Activated T-cell treated with anti-CD3 and anti-CD28 coated beads, Interleukin-2, amount 50 U/mL, for 24 hours (primary cell): ENCODE data around the gene TIE1.
A peak's percentile ranks its signal among the peaks of the same experiment; 100 is the strongest.

Experiments
- DNase-seq: peaks from one replicate; pipeline ENCODE4 v3.0.0-alpha.2; 2020
- H3K27ac Mint-ChIP-seq: 2 replicates; pipeline ENCODE4 v1.8.0; 2020; ENCODE audit warnings: mild to moderate bottlenecking, mixed read lengths
- H3K27me3 Mint-ChIP-seq: 2 replicates; pipeline ENCODE4 v1.8.0; 2020; ENCODE audit warnings: mixed read lengths
- H3K36me3 Mint-ChIP-seq: 2 replicates; pipeline ENCODE4 v1.8.0; 2020; ENCODE audit warnings: low read depth, mixed read lengths
- H3K4me1 Mint-ChIP-seq: 2 replicates; pipeline ENCODE4 v1.8.0; 2020; ENCODE audit warnings: low read depth, mixed read lengths
- H3K4me3 Mint-ChIP-seq: 2 replicates; pipeline ENCODE4 v1.8.0; 2020; ENCODE audit warnings: mild to moderate bottlenecking, moderate library complexity, mixed read lengths
- H3K9me3 Mint-ChIP-seq: 2 replicates; pipeline ENCODE4 v1.8.0; 2020; ENCODE audit warnings: mixed read lengths

Gene TIE1

DNA sequence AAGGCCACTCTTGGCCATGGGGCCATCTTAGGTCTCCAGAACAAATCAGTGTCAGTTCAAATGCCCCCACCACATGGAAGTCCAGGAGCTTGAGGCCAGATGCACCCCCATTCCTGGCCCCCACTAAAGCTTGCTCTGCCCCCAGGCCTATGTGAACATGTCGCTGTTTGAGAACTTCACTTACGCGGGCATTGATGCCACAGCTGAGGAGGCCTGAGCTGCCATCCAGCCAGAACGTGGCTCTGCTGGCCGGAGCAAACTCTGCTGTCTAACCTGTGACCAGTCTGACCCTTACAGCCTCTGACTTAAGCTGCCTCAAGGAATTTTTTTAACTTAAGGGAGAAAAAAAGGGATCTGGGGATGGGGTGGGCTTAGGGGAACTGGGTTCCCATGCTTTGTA is 21.7 kb downstream of the TIE1 start:
- H3K36me3 Mint-ChIP-seq, result no peaks in the 10 kb centered on the region
- no peaks in the 10 kb centered on the region for H3K27me3 Mint-ChIP-seq
- peaks cover 7% of the 10 kb centered on the region for H3K4me1 Mint-ChIP-seq
- no peak overlapping the region for H3K4me3 Mint-ChIP-seq
- no peak overlapping the region for H3K27ac Mint-ChIP-seq
- no peak for DNase-seq
- peaks cover 15% of the 10 kb centered on the region for H3K9me3 Mint-ChIP-seq

DNA sequence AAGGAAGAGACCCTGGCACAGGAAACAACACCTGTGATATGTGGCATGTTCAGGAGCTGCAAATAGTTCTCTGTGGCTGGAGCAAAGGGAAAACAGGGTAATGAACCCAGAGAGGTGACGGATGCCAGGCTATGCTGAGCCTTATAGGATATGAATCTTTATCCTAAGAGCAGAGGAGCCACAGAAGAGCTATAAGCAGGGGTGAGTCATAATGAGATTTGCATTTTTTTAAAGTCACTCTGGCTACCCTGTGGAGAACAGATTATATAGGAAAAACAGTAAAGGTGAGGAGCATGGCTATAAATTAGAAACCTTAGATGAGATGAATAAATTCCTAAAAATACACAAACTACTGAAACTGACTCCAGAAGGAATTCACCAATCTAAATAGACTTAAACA is 24.0 kb downstream of the TIE1 start:
- H3K9me3 Mint-ChIP-seq, result peaks cover 20% of the 10 kb centered on the region
- peaks cover 13% of the 10 kb centered on the region for H3K4me1 Mint-ChIP-seq
- no peak overlapping the region for H3K27ac Mint-ChIP-seq
- H3K27me3 Mint-ChIP-seq, result no peaks in the 10 kb centered on the region
- no peak for DNase-seq
- H3K4me3 Mint-ChIP-seq, result no peak overlapping the region
- H3K36me3 Mint-ChIP-seq, result no peaks in the 10 kb centered on the region

DNA sequence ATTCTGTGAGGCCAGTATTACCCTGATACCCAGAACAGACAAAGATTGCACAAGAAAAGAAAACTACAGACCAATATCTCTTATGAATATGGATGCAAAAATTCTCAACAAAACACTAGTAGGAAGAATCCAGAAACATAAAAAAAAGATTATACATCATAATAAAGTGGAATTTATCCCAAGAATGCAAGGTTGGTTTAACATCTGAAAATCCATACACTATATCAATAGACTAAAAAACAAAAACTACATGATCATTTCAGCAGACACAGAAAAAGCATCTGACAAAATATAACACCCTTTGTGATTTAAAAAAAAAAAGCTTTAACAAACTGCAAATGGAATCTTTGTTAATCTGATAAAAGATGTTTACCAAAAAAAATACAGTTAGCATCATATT is 24.6 kb downstream of the TIE1 start:
- peaks cover 20% of the 10 kb centered on the region for H3K9me3 Mint-ChIP-seq
- no peak overlapping the region for H3K4me3 Mint-ChIP-seq
- no peaks in the 10 kb centered on the region for H3K27me3 Mint-ChIP-seq

DNA sequence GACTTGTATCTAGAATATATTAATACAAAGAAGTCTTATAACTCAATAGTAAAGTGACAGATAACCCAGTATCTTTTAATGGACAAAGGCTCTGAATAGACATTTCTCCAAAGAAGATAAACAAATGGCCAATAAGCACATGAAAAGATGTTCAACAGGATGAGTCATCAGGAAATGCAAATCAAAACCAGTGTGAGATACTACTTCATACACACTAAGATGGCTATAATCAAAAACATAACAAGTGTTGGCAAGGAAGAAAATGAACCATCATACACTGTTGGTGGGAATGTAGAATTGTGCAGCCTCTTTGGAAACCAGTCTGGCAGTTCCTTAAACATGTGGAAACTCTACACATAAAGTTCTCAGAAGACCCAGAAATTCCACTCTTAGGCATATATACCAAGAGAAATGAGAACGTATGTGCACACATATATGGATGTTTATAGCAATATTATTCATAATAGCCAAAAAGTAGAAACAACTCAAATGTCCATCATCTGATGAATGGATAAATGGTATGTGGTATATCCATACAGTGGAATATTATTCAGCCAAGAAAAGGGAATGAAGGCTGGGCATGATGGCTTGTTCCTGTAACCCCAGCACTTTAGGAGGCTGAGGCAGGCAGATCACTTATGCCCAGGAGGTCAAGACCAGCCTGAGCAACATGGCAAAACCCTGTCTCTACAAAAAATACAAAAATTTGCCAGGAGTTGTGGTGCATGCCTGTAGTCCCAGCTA is 26.9 kb downstream of the TIE1 start:
- Mint-ChIP-seq H3K4me3 (no peak overlapping the region), H3K27ac (no peak overlapping the region), H3K4me1 (peaks cover 24% of the 10 kb centered on the region), H3K9me3 (peaks cover 20% of the 10 kb centered on the region), H3K36me3 (no peaks in the 10 kb centered on the region), H3K27me3 (no peaks in the 10 kb centered on the region)
- DNase-seq, result no peak

More for the DNA sequence above, 24.6 kb downstream of the TIE1 start:
- peaks cover 19% of the 10 kb centered on the region for H3K4me1 Mint-ChIP-seq
- H3K27ac Mint-ChIP-seq, result no peak overlapping the region
- no peaks in the 10 kb centered on the region for H3K36me3 Mint-ChIP-seq
- DNase-seq, result no peak

DNA sequence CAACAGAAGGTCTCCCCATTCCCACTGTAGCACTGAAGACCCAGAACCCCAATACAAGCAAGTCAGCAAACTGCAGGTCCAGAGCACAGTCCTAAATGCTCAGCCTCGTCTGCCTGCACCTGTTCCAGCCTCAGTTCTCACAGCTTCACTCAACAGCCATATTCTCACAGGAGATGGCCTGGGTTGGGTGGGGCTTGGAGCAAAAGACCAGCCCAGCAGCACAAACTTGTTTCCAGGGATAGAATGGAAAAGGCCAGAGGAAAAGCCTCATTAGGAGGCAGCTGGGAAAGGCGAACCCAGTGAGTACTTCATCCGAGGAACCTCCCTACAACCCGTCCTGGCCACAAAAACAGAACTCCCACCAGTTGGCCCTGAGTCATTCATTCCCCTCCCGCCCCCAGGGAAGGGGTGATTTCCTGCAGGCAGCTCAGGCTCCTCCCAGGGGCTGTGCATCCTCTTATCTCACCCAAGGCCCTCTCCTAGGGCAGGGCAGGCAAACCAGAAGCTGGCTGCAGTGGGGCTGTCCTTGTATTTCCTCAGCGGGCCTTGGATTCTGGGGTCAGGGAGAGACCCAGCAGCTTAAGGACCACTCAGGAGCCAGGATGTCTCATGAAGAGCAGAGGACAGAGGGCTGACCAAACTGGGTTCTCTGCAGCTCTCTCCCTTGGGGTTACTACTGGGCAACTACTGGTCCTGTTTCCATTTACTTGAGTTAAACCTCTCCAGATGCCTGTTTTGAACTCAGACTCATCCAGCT is 29.4 kb downstream of the TIE1 start:
- Mint-ChIP-seq H3K9me3 (peaks cover 11% of the 10 kb centered on the region), H3K4me3 (no peak overlapping the region), H3K27me3 (no peaks in the 10 kb centered on the region), H3K4me1 (peaks cover 24% of the 10 kb centered on the region), H3K27ac (peak overlapping the region; percentile 27), H3K36me3 (no peaks in the 10 kb centered on the region)
- peak; percentile 73 for DNase-seq

DNA sequence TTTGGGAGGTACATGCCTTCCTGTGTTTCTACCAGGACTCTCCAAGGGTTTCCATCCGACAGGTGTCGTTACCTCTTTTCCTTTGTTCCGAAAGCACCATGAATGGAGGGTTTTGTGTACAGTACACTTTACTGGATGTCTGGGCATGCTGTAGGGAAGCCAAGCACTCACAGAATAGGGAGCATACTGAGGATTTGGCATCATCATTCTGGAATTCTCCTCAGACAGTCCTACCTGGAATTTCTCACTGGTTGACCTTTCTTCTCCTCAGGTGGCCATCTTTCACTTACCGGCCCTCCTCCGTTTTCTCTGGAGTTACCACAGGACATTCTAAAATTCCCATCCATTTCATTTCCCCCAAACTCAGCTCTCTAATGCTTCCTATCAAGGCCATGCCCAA is 30.9 kb downstream of the TIE1 start:
- DNase-seq, result no peak
- Mint-ChIP-seq H3K4me3 (no peak overlapping the region), H3K9me3 (peaks cover 5% of the 10 kb centered on the region), H3K27ac (no peak overlapping the region), H3K27me3 (no peaks in the 10 kb centered on the region), H3K4me1 (peaks cover 24% of the 10 kb centered on the region), H3K36me3 (no peaks in the 10 kb centered on the region)

DNA sequence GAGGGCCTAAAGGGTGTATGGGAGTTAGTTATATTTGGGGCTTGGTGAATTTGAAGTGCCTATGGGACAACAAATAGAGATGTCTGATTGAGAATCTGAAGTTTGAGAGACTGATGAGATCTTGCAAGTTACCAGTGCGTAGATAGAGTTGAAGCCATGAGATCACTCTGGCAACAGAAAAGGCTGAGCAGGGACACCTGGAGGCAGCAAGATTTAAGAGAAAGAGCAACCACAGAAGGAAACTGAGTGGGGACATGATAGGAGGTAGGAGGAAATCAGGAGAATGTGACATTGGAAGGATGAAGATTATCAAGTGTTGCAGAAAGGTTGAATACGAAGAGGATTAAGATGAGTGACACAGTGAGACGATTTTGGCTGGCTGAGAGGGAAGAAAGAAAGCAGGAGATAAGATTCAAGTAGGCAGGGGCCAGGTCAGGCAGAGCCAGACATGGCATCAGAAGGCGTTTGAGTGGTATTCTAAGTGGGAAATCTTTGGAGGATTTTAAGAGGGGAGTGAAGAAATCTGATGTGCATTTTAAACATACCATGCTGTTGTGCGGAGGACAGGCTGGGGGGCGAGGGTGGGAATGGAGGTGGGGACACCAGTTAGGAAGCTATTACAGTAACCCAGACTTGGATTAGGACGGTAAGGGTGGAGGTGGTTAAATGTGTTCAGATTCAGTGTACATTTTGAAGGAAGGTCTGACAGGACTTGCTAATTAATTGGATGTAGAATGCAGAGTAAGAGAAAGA is 33.8 kb downstream of the TIE1 start:
- H3K4me1 Mint-ChIP-seq, result peaks cover 12% of the 10 kb centered on the region
- H3K27me3 Mint-ChIP-seq, result no peaks in the 10 kb centered on the region
- no peaks in the 10 kb centered on the region for H3K9me3 Mint-ChIP-seq
- H3K4me3 Mint-ChIP-seq, result no peak overlapping the region
- no peaks in the 10 kb centered on the region for H3K36me3 Mint-ChIP-seq
- H3K27ac Mint-ChIP-seq, result no peak overlapping the region
- DNase-seq, result no peak

DNA sequence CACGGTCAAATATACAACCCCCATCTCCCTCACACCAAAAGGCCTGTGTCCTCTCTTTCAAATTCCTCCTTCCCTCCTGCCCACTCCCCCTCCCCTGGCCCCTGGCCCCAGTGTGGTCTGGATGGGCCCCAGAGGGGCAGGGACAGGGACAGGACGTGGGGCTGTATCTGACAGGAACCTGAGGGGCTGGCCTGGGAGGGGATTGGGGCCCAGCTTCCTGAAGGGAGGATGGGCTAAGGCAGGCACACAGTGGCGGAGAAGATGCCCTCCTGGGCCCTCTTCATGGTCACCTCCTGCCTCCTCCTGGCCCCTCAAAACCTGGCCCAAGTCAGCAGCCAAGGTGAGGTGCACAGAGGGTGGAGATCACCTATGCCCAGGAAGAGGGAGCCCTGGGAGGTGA is 36.8 kb downstream of the TIE1 start, which contains the start of gene MPL:
TSS of gene MPL (plus strand) at position 231 of the 400 bp plus-strand sequence. CDS start at position 262, 31 bp downstream.
- no peak for DNase-seq
- Mint-ChIP-seq H3K36me3 (no peaks in the 10 kb centered on the region), H3K27me3 (no peaks in the 10 kb centered on the region), H3K4me1 (no peaks in the 10 kb centered on the region), H3K9me3 (no peaks in the 10 kb centered on the region), H3K27ac (no peak within 1 kb of the TSS), H3K4me3 (no peak within 1 kb of the TSS)

DNA sequence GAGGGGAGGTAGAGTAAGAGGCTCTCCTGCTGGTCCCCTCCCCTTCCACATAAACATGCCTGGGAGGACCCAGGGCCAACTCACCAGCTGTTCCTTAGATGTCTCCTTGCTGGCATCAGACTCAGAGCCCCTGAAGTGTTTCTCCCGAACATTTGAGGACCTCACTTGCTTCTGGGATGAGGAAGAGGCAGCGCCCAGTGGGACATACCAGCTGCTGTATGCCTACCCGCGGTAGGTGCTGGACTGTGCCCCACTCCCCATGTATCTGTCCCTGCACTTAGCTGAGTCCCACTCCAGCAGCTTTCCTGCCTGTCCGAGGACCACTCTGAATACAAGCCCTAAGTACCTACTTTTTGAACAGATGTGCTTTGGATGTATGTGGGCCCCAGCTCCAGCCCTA is 37.2 kb downstream of the TIE1 start:
- Mint-ChIP-seq H3K27ac (no peak overlapping the region), H3K27me3 (no peaks in the 10 kb centered on the region), H3K4me3 (no peak overlapping the region), H3K9me3 (no peaks in the 10 kb centered on the region), H3K4me1 (no peaks in the 10 kb centered on the region), H3K36me3 (no peaks in the 10 kb centered on the region)
- no peak for DNase-seq

DNA sequence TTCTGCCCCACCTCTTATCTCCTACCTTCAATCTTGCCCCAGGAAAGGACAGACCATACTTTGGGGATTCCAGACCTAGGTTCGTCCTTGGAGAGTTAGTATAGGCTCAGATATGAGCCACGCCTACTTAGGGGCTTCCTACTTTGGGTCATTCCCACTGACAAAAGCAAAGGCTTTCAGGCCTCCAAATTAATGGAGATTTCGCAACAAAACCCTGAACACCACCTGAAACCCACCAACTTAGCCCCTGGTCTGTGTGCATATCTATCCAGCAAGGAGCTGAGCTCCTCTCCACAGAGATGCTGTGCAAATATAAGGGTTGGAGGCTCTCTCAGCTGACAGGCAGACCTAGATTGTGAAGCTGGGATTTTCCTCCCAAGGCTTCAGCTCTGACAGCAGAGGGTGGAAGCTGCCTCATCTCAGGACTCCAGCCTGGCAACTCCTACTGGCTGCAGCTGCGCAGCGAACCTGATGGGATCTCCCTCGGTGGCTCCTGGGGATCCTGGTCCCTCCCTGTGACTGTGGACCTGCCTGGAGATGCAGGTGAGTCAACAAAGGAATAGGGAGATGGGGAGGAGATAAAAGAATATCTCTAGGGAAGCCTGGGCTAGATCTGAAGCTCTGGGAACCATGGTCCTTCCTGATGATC is 38.9 kb downstream of the TIE1 start:
- no peak overlapping the region for H3K27ac Mint-ChIP-seq
- DNase-seq, result no peak
- no peaks in the 10 kb centered on the region for H3K27me3 Mint-ChIP-seq
- no peaks in the 10 kb centered on the region for H3K9me3 Mint-ChIP-seq
- H3K4me1 Mint-ChIP-seq, result no peaks in the 10 kb centered on the region
- no peaks in the 10 kb centered on the region for H3K36me3 Mint-ChIP-seq
- no peak overlapping the region for H3K4me3 Mint-ChIP-seq

DNA sequence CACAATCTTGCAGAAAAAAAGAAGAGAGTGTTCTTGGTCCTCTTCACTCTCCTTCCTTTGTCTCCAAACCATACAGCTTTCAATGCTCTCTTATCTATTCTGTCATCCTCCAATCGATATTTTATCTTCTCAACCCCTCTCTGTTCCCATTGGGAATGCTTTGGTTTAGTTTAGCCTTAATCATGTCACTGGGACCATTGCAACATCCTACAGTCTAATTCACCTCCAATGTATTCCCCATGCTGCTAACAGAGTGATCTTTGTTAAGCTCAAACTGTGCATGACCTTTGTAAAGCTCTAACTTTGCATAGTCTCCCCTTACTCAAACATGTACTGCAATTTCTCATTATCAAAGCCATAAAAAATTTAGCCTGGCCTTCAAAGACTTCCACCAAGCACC is 39.8 kb downstream of the TIE1 start:
- no peak for DNase-seq
- H3K4me1 Mint-ChIP-seq, result peaks cover 2% of the 10 kb centered on the region
- H3K27ac Mint-ChIP-seq, result no peak overlapping the region
- no peaks in the 10 kb centered on the region for H3K36me3 Mint-ChIP-seq
- H3K4me3 Mint-ChIP-seq, result no peak overlapping the region
- no peaks in the 10 kb centered on the region for H3K27me3 Mint-ChIP-seq
- H3K9me3 Mint-ChIP-seq, result no peaks in the 10 kb centered on the region

DNA sequence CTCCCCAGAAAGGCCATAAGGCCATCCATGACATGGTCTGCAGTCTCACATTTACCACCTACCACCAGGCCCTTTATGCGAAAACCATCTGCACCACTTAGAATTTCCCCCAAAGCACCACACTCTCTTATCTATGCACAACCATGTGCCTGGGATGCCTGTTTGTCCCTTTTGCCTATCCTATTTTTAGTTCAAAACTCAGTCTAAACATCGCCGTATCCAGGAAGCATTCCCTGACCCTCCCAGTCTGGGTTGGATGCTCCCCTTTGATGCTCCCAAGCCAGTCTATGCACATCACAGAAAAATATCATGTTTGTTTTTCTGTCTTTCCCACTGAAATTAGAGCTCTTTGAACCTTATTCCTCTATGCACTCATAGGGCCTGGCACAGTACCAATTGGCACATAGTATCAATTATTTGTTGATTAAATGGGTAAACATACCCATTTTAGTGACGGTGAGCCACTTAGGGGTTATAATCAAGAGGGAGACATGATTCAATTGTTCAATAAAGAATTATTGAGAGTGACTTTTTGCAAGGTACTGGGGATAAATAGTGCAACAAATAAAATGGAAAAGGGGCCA is 43.6 kb downstream of the TIE1 start:
- H3K4me3 Mint-ChIP-seq, result no peak overlapping the region
- no peak overlapping the region for H3K27ac Mint-ChIP-seq
- DNase-seq, result no peak
- H3K9me3 Mint-ChIP-seq, result no peaks in the 10 kb centered on the region
- no peaks in the 10 kb centered on the region for H3K27me3 Mint-ChIP-seq
- peaks cover 5% of the 10 kb centered on the region for H3K4me1 Mint-ChIP-seq
- no peaks in the 10 kb centered on the region for H3K36me3 Mint-ChIP-seq

DNA sequence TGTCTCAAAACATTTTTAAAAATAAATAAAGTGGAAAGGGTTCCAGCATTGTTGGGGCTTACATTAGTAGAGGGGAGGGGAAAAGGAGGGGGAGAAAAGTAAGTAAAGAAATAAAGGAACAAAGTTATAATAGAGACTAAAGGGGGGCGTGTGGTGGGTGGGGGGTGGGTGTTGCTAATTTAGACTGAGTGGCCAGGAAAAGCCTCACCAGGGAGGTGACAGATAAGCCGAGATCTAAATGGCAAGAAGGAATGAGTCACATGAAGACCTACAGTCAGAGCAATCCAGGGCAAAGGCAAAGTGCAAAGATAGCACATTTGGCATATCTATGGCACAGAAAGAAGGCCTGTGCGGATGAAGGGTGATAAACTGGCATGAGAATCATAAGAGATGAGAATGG is 44.3 kb downstream of the TIE1 start:
- Mint-ChIP-seq H3K27ac (no peak overlapping the region), H3K27me3 (no peaks in the 10 kb centered on the region), H3K4me3 (no peak overlapping the region), H3K9me3 (no peaks in the 10 kb centered on the region), H3K36me3 (no peaks in the 10 kb centered on the region), H3K4me1 (peaks cover 11% of the 10 kb centered on the region)
- DNase-seq, result no peak

DNA sequence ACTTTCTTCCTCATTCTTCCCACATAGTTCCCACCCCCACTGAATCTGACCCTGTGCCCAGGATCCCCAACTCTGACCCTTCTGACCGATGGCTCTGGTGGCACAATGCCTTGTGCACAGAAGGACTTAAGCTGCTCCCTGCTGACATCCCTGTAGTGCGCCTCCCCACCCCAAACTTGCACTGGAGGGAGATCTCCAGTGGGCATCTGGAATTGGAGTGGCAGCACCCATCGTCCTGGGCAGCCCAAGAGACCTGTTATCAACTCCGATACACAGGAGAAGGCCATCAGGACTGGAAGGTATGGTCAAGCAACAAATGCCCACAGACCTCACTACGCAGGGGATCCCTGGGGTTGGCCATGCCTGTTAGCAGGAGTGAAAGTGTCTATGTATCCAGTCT is 45.9 kb downstream of the TIE1 start:
- Mint-ChIP-seq H3K4me1 (peaks cover 11% of the 10 kb centered on the region), H3K36me3 (no peaks in the 10 kb centered on the region), H3K9me3 (no peaks in the 10 kb centered on the region), H3K27me3 (no peaks in the 10 kb centered on the region), H3K4me3 (no peak overlapping the region), H3K27ac (no peak overlapping the region)
- no peak for DNase-seq
